Germinal center (tissue), 1 donor: Measurements from ENCODE around the gene SULT1A2.
"Not testable (repeated sequence)": the region's sequence is repeated elsewhere in the genome, so short reads cannot be mapped to it uniquely, and the experiment has no call there.

Experiments used
- DNase-seq: peaks from one replicate; pipeline ENCODE4 v3.0.0; 2012; ENCODE audit warnings: mixed read lengths, low spot score

The SULT1A2 gene

GRCh38 chr16:28596840-28597691 is at the start of gene SULT1A2:
Gene SULT1A2 (minus strand): TSS chr16:28597050. CDS start chr16:28595930, 1,120 bp downstream.
- no peak for DNase-seq

- DNase-seq, result not testable (repeated sequence)
Observed at GRCh38 chr16:28639959-28640358, 43.1 kb upstream of the SULT1A2 start.

- not testable (repeated sequence) for DNase-seq
Observed at GRCh38 chr16:28638359-28638758, 41.5 kb upstream of the SULT1A2 start.

- not testable (repeated sequence) for DNase-seq
Observed at GRCh38 chr16:28637765-28638164, 40.9 kb upstream of the SULT1A2 start, which contains the start of gene NPIPB8. Gene NPIPB8 (plus strand): TSS chr16:28638065. CDS start chr16:28638361, 296 bp downstream.

- DNase-seq, result not testable (repeated sequence)
Observed at GRCh38 chr16:28636093-28636823, 39.4 kb upstream of the SULT1A2 start.

- DNase-seq, result not testable (repeated sequence)
Observed at GRCh38 chr16:28630905-28631304, 34.1 kb upstream of the SULT1A2 start.

- DNase-seq, result peak; percentile 74
Observed at GRCh38 chr16:28623172-28623711, 26.4 kb upstream of the SULT1A2 start.

GRCh38 chr16:28622532-28623171 is 25.8 kb upstream of the SULT1A2 start:
- not testable (repeated sequence) for DNase-seq

GRCh38 chr16:28621481-28622155 is 24.8 kb upstream of the SULT1A2 start:
- DNase-seq, result no peak

GRCh38 chr16:28620316-28620715 is 23.5 kb upstream of the SULT1A2 start:
- DNase-seq, result not testable (repeated sequence)

- DNase-seq, result no peak
Observed at GRCh38 chr16:28617874-28618273, 21.0 kb upstream of the SULT1A2 start.

GRCh38 chr16:28616636-28617035 is 19.8 kb upstream of the SULT1A2 start:
- no peak for DNase-seq

- DNase-seq, result not testable (repeated sequence)
Observed at GRCh38 chr16:28616224-28616577, 19.4 kb upstream of the SULT1A2 start.

GRCh38 chr16:28615486-28616223 is 18.8 kb upstream of the SULT1A2 start:
- DNase-seq, result not testable (repeated sequence)

GRCh38 chr16:28614561-28614960 is 17.7 kb upstream of the SULT1A2 start:
- DNase-seq, result not testable (repeated sequence)

- not testable (repeated sequence) for DNase-seq
Observed at GRCh38 chr16:28613912-28614311, 17.1 kb upstream of the SULT1A2 start.

- DNase-seq, result not testable (repeated sequence)
Observed at GRCh38 chr16:28612359-28613280, 15.8 kb upstream of the SULT1A2 start.

GRCh38 chr16:28610595-28611191 is 13.8 kb upstream of the SULT1A2 start:
- no peak for DNase-seq
